HCT116 (cell line): ENCODE data around the gene THAP3. TPM values are rescaled to one million over a fixed set of nuclear protein-coding genes. Genes with fewer than 3 reads are reported as not detected.

ENCODE experiments used
- ATAC-seq: fragments of 200-7000 bp; cut with Tn5 transposase; 2 replicates; pipeline ENCODE4 v1.9.1; 2020; ENCODE audit warnings: mild to moderate bottlenecking, moderate library complexity
- BruUV-seq: library from RNA; stranded (reverse); fragments of 400-500 nt; replicated peaks from 2 replicates; lab custom pipeline; 2021; lab: Mats Ljungman, UMichigan
- CTCF ChIA-PET: fragments of 300-600 bp; sonication (Branson Sonifier 250); formaldehyde crosslinking; loops from one replicate; lab custom pipeline; 2021; ENCODE audit warnings: antibody characterized with exemption; lab: Charles Lee
- POLR2A ChIA-PET: fragments of 300-600, 350-600 bp; sonication (Branson Sonifier 250); formaldehyde crosslinking; loops from one replicate; lab custom pipeline; 2021; ENCODE audit warnings: antibody characterized with exemption; lab: Charles Lee
- RAD21 ChIA-PET, 2 experiments: fragments of 300-600 bp; sonication (Branson Sonifier 250); formaldehyde crosslinking; loops; one replicate each; lab custom pipeline; 2023; ENCODE audit warnings: low total read pairs in 2 of 2; ENCODE audit not compliant: uncharacterized antibody in 2 of 2, unreplicated experiment in 2 of 2, low non-redundant PET in 1 of 2; lab: Charles Lee
- DNase-seq: peaks from one replicate; pipeline ENCODE4 v3.0.0-alpha.2; 2010; ENCODE audit warnings: low read depth, low spot score
- H2AFZ ChIP-seq: fragments of 200-600 bp; shearing (Covaris generic), sonication (generic); 2 replicates; pipeline ENCODE4 v1.6.1; 2017; ENCODE audit warnings: low read depth, mixed run types, mixed read lengths, antibody characterized with exemption, low read length; ENCODE audit not compliant: poor library complexity, severe bottlenecking
- H3K27ac ChIP-seq: 2 replicates; pipeline ENCODE4 v1.5.1; 2012; ENCODE audit warnings: low read depth, low read length
- H3K27me3 ChIP-seq: fragments of 200-600 bp; sonication (generic); 2 replicates; pipeline ENCODE4 v1.6.1; 2016; ENCODE audit warnings: mixed run types, low read length, mixed read lengths; ENCODE audit not compliant: insufficient read depth
- H3K36me3 ChIP-seq, 2 experiments: fragments of 200-500 bp in 1 of 2; fragments of 200-600 bp in 1 of 2; sonication (Bioruptor generic) in 1 of 2; sonication (generic) in 1 of 2; 2 replicates each; pipeline versions ENCODE4 v1.5.1 to v1.6.1; 2014 to 2016; ENCODE audit warnings: low read length in 2 of 2, inconsistent platforms in 1 of 2, mixed read lengths in 1 of 2, mixed run types in 1 of 2; ENCODE audit not compliant: insufficient read depth in 2 of 2, control insufficient read depth in 1 of 2
- H3K4me1 ChIP-seq, 2 experiments: fragments of 200-600 bp in 1 of 2; sonication (generic) in 1 of 2; 2 replicates each; pipeline versions ENCODE4 v1.5.1 to v1.6.1; 2012 to 2017; ENCODE audit warnings: low read length in 2 of 2, inconsistent platforms in 1 of 2, mild to moderate bottlenecking in 1 of 2, mixed read lengths in 1 of 2, mixed run types in 1 of 2, moderate library complexity in 1 of 2; ENCODE audit not compliant: insufficient read depth in 2 of 2, control insufficient read depth in 1 of 2
- H3K4me2 ChIP-seq: fragments of 200-600 bp; sonication (generic); 2 replicates; pipeline ENCODE4 v1.6.1; 2017; ENCODE audit warnings: mixed run types, low read length, mixed read lengths
- H3K4me3 ChIP-seq, 2 experiments: fragments of 200-600 bp in 1 of 2; sonication (generic) in 1 of 2; replicated peaks in 1 of 2; 2 replicates each; pipeline ENCODE4 v1.5.1; 2011 to 2016; ENCODE audit warnings: low read length in 2 of 2, control low read depth in 1 of 2, low read depth in 1 of 2, mild to moderate bottlenecking in 1 of 2, mixed read lengths in 1 of 2, mixed run types in 1 of 2
- H3K79me2 ChIP-seq: fragments of 200-600 bp; sonication (generic); 2 replicates; pipeline ENCODE4 v1.6.1; 2017; ENCODE audit warnings: mild to moderate bottlenecking, mixed run types, low read length, moderate library complexity, mixed read lengths; ENCODE audit not compliant: insufficient read depth
- H3K9ac ChIP-seq: fragments of 200-600 bp; sonication (generic); 2 replicates; pipeline ENCODE4 v1.6.1; 2016; ENCODE audit warnings: low read length, mixed read lengths
- H3K9me2 ChIP-seq: fragments of 200-600 bp; sonication (generic), shearing (Covaris generic); 2 replicates; pipeline ENCODE4 v1.6.1; 2017; ENCODE audit warnings: mixed run types, mild to moderate bottlenecking, moderate library complexity; ENCODE audit not compliant: insufficient read depth
- H3K9me3 ChIP-seq, 2 experiments: fragments of 200-500 bp in 1 of 2; fragments of 200-600 bp in 1 of 2; sonication (Bioruptor generic) in 1 of 2; sonication (generic) in 1 of 2; 2 replicates each; pipeline ENCODE4 v1.6.1; 2014 to 2017; ENCODE audit warnings: low read length in 2 of 2, mixed read lengths in 2 of 2, inconsistent platforms in 1 of 2, low read depth in 1 of 2, mild to moderate bottlenecking in 1 of 2, mixed run types in 1 of 2, moderate library complexity in 1 of 2; ENCODE audit not compliant: control insufficient read depth in 1 of 2, insufficient read depth in 1 of 2
- H4K20me1 ChIP-seq: fragments of 200-600 bp; sonication (generic), shearing (Covaris generic); 2 replicates; pipeline ENCODE4 v1.6.1; 2017; ENCODE audit warnings: mixed run types, mild to moderate bottlenecking, moderate library complexity; ENCODE audit not compliant: insufficient read depth
- CBX3 ChIP-seq: IDR thresholded peaks from 2 replicates; pipeline ENCODE4 v1.6.1; 2012; ENCODE audit warnings: low read depth
- EGR1 ChIP-seq: IDR thresholded peaks from 2 replicates; pipeline ENCODE4 v1.6.1; 2012; ENCODE audit warnings: low read depth
- ELF1 ChIP-seq: IDR thresholded peaks from 2 replicates; pipeline ENCODE4 v1.6.1; 2012; ENCODE audit warnings: low read depth, borderline replicate concordance
- EZH2phosphoT487 ChIP-seq: fragments of 200-600 bp; IDR thresholded peaks from 2 replicates; pipeline ENCODE4 v1.6.1; 2018; ENCODE audit warnings: antibody characterized with exemption, borderline replicate concordance
- FOSL1 ChIP-seq: IDR thresholded peaks from 2 replicates; pipeline ENCODE4 v1.6.1; 2012; ENCODE audit warnings: low read depth
- JUND ChIP-seq: IDR thresholded peaks from 2 replicates; pipeline ENCODE4 v1.6.1; 2012
- POLR2A ChIP-seq: IDR thresholded peaks from 2 replicates; pipeline ENCODE4 v1.7.0; 2011; ENCODE audit warnings: borderline replicate concordance; ENCODE audit not compliant: insufficient read depth, insufficient read length; ENCODE audit errors: extremely low read depth
- POLR2AphosphoS5 ChIP-seq: IDR thresholded peaks from 2 replicates; pipeline ENCODE4 v1.6.1; 2011; ENCODE audit warnings: mild to moderate bottlenecking, low read depth, low read length, moderate library complexity
- SIN3A ChIP-seq: IDR thresholded peaks from 2 replicates; pipeline ENCODE4 v1.6.1; 2012; ENCODE audit warnings: low read depth
- SP1 ChIP-seq: IDR thresholded peaks from 2 replicates; pipeline ENCODE4 v1.6.1; 2012; ENCODE audit warnings: low read depth
- SRF ChIP-seq: IDR thresholded peaks from 2 replicates; pipeline ENCODE4 v1.6.1; 2012; ENCODE audit warnings: low read depth
- TCF7L2 ChIP-seq: IDR thresholded peaks from 2 replicates; pipeline ENCODE4 v1.7.0; 2011; ENCODE audit warnings: borderline replicate concordance, inconsistent platforms; ENCODE audit not compliant: insufficient read depth, insufficient read length; ENCODE audit errors: extremely low read depth
- YY1 ChIP-seq: IDR thresholded peaks from 2 replicates; pipeline ENCODE4 v1.6.1; 2011; ENCODE audit warnings: low read length, low read depth, moderate library complexity, mild to moderate bottlenecking; ENCODE audit not compliant: insufficient replicate concordance; ENCODE audit errors: extremely low read depth
- ZFX ChIP-seq: fragments of 450-650 bp; IDR thresholded peaks from 2 replicates; pipeline ENCODE4 v1.6.1; 2017
- ZNF274 ChIP-seq: fragments of 200-500 bp; sonication (Bioruptor generic); IDR thresholded peaks from 2 replicates; pipeline ENCODE4 v1.6.1; 2014; ENCODE audit warnings: mild to moderate bottlenecking, low read depth, low read length, inconsistent platforms
- intact Hi-C: fragments of 100-400 bp; cut with micrococcal nuclease; formaldehyde crosslinking; loops from 2 replicates; pipeline ENCODE4 v1.10.0; 2022
- total RNA-seq: library from RNA; stranded (reverse); gene quantifications from one replicate; pipeline ENCODE4 v1.2.1, GENCODE V29; 2021; ENCODE audit not compliant: unreplicated experiment
- TF ChIP-seq, protein P1 (sequence below), 3 experiments: fragments of 200-600 bp in 1 of 3; sonication (generic) in 1 of 3; IDR thresholded peaks in 2 of 3; conservative IDR thresholded peaks in 1 of 3; 2 replicates each; pipeline ENCODE4 v1.5.1; 2012 to 2017; ENCODE audit warnings: low read depth in 2 of 3, low read length in 2 of 3, antibody characterized with exemption in 1 of 3, borderline replicate concordance in 1 of 3, control low read depth in 1 of 3, mild to moderate bottlenecking in 1 of 3, mixed read lengths in 1 of 3, mixed run types in 1 of 3, moderate library complexity in 1 of 3; ENCODE audit not compliant: insufficient read depth in 1 of 3

THAP3 gene
- total RNA-seq, 1 experiment from 2014 or later: 23.1 TPM

DNA sequence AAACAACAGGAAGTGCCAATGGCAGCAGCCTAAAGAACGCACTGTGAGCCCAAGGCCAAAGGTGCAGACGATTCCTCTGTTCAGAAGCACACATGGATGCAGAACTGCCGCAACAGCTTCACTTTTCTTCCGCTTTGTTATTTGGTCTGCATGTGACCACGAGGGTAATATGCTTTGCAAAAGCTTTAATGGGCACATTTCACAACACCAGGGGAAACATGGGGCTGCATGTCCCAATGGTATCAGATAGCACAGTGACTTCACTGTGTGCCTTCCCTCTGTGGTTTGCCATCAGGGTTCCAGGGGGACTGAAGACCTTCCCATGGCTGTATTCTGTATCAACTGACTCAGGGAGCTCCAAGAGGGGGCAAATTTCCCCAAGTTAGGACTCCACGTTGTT is 28.3 kb downstream of the THAP3 start:
- no peak overlapping the region for H3K27ac ChIP-seq
- H3K4me1 ChIP-seq: no peaks in the 10 kb centered on the region
- H3K9me2 ChIP-seq: no peaks in the 10 kb centered on the region
- H2AFZ ChIP-seq: no peak overlapping the region
- intact Hi-C loops: no loop called here
- RAD21 ChIA-PET: no interaction called here
- H3K27me3 ChIP-seq: no peaks in the 10 kb centered on the region
- no peak overlapping the region for H3K4me3 ChIP-seq
- no TSS peak for BruUV-seq
- no peaks in the 10 kb centered on the region for H3K9me3 ChIP-seq
- TF ChIP-seq FOSL1 (no peak), POLR2AphosphoS5 (no peak), EZH2phosphoT487 (no peak), POLR2A (no peak), ELF1 (no peak), TCF7L2 (no peak)
- TF ChIP-seq, all 23 proteins: peak for 0
- peaks cover 13 to 29% of the 10 kb centered on the region in 2 experiments for H3K36me3 ChIP-seq
- peaks cover 11% of the 10 kb centered on the region; the same call in 1 of the 2 replicates for H3K79me2 ChIP-seq
- no peak overlapping the region for H3K4me2 ChIP-seq
- POLR2A ChIA-PET: no interaction called here
- no peaks in the 10 kb centered on the region for H4K20me1 ChIP-seq
- CTCF ChIA-PET: no interaction called here
- H3K9ac ChIP-seq: no peak overlapping the region
- no peak for DNase-seq
- ATAC-seq: no peak

DNA sequence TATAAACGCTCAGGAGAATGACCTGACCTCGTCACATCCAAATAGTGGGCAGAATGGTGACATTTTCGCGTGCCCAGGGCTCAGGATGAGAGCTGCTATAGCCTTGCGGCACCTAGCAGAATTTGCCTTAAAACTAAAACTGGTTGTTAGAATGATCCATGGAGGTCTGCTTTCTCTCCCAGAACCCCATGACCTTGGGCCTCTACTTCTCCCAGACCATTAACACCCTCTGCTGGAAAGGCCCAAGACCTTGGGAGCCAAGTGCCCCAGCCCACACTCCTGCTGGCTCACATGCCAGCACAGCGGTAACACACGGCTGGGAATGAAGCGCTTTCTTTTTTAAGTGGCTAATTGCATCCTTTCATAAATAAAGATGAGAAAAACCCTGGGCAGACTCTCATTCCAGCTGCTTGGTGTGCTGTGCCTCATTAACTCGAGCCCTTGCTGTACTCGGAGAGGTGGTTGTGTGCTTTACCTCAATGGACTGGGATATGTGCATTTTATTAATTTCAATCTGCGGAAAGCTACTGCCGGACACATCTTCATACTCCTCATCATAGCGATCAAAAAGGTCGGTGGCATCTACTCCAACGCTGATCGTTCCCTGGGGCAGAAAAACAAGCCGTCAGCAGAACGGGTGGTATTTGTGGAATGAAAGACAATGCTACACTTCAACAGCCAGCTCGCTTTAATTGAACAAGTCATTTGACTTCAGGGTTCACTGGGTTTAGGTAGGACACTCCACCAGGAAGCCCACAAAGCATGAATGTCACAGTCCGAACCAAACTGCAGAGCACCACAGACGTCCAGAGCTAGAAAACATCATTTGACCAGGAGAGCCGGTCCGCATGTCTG is 29.0 kb downstream of the THAP3 start:
- H3K79me2 ChIP-seq: peaks cover 18% of the 10 kb centered on the region
- RAD21 ChIA-PET: no interaction called here

More for the DNA sequence above, 29.0 kb downstream of the THAP3 start:
- Histone ChIP-seq H3K9me2 (no peaks in the 10 kb centered on the region), H3K27ac (no peak overlapping the region), H3K9me3 (no peaks in the 10 kb centered on the region), H2AFZ (no peak overlapping the region), H3K36me3 (peaks cover 13 to 29% of the 10 kb centered on the region in 2 experiments), H3K9ac (no peak overlapping the region), H3K4me1 (no peaks in the 10 kb centered on the region), H4K20me1 (no peaks in the 10 kb centered on the region), H3K4me2 (no peak overlapping the region), H3K27me3 (no peaks in the 10 kb centered on the region), H3K4me3 (no peak overlapping the region)
- TF ChIP-seq ELF1: no peak
- TF ChIP-seq ZFX: no peak
- TF ChIP-seq CBX3: no peak
- no peak for TF ChIP-seq SIN3A
- TF ChIP-seq SRF: no peak
- no peak for TF ChIP-seq SP1
- TF ChIP-seq, protein P1, sequence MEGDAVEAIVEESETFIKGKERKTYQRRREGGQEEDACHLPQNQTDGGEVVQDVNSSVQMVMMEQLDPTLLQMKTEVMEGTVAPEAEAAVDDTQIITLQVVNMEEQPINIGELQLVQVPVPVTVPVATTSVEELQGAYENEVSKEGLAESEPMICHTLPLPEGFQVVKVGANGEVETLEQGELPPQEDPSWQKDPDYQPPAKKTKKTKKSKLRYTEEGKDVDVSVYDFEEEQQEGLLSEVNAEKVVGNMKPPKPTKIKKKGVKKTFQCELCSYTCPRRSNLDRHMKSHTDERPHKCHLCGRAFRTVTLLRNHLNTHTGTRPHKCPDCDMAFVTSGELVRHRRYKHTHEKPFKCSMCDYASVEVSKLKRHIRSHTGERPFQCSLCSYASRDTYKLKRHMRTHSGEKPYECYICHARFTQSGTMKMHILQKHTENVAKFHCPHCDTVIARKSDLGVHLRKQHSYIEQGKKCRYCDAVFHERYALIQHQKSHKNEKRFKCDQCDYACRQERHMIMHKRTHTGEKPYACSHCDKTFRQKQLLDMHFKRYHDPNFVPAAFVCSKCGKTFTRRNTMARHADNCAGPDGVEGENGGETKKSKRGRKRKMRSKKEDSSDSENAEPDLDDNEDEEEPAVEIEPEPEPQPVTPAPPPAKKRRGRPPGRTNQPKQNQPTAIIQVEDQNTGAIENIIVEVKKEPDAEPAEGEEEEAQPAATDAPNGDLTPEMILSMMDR (IDR thresholded peaks at IDR 0.05 in 2 of 3, conservative IDR thresholded peaks at IDR 0.05 in 1 of 3; ENCODE audit: borderline replicate concordance in 1 of 3, insufficient read depth in 1 of 3, low read depth in 2 of 3, low read length in 2 of 3): no peak
- no peak for TF ChIP-seq YY1
- no peak for TF ChIP-seq EGR1
- no peak for TF ChIP-seq ZNF274
- TF ChIP-seq JUND: no peak
- CTCF ChIA-PET: no interaction called here
- intact Hi-C loops: no loop called here
- ATAC-seq: no peak
- DNase-seq: no peak
- POLR2A ChIA-PET: no interaction called here
- TSS peak; percentile 16 for BruUV-seq
